GM12891 (cell line): ENCODE results near the gene EXOSC7.
A peak's percentile ranks its signal among the peaks of the same experiment; 100 is the strongest.

Source experiments
- DNase-seq: peaks from one replicate; pipeline ENCODE4 v3.0.0; 2011; ENCODE audit warnings: low spot score; ENCODE audit not compliant: insufficient read length
- FAIRE-seq: peaks from 2 replicates; lab custom pipeline; 2011; peaks lifted over from hg19 to GRCh38; lab: Jason Lieb, UNC
- PAX5 ChIP-seq: IDR thresholded peaks from 2 replicates; pipeline ENCODE4 v1.6.1; 2011; ENCODE audit warnings: low read length, moderate library complexity, mild to moderate bottlenecking; ENCODE audit not compliant: insufficient read depth, severe bottlenecking
- POLR2A ChIP-seq: IDR thresholded peaks from 2 replicates; pipeline ENCODE4 v1.6.1; 2011; ENCODE audit warnings: low read depth, low read length, control low read depth
- POLR2AphosphoS5 ChIP-seq: IDR thresholded peaks from 2 replicates; pipeline ENCODE4 v1.6.1; 2011; ENCODE audit warnings: low read depth, low read length, control low read depth
- POU2F2 ChIP-seq: IDR thresholded peaks from 2 replicates; pipeline ENCODE4 v1.6.1; 2011; ENCODE audit warnings: low read depth, mild to moderate bottlenecking, control low read depth, low read length, moderate library complexity
- SPI1 ChIP-seq: IDR thresholded peaks from 2 replicates; pipeline ENCODE4 v1.6.1; 2011; ENCODE audit warnings: low read depth, low read length, control low read depth
- TAF1 ChIP-seq: IDR thresholded peaks from 2 replicates; pipeline ENCODE4 v1.6.1; 2011; ENCODE audit warnings: low read depth, low read length, control low read depth

EXOSC7 gene

DNA sequence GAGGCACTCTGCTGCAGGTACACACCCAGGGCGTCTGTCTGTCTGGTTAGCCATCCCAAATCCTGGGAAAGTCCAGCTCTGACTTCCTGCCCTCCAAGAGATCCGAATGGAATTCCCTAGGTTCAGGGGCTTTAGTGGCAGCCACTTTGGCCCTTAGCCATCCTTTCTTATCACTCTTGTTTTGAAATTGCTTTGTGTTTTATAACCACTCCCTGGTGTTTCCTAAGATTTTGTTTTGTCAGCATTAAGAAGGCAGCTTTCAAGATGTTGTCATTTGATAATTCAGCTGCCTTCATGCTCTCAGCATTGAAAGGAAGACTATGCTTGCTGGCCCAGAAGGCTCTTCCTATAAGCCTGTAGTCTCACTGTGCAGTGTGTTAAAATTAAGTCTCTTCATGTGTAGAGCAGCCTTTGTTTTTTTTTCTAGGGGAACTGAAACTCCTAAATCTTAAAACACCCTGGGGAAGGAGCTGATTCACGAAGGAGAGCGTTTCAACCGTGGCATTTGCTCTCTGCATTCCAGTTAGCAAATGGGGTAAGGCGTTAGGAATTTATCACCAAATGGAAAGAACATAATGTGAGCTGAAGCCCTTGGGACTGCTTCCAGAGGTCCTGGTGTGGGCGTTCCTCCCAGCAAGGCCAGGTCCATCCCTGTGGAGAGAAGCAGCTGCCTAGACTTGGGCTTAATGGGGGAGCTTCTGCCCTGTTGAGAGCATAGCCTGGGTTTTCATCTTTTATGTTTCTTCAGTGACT is 35.9 kb downstream of the EXOSC7 start:
- TF ChIP-seq POLR2AphosphoS5, result no peak
- no peak for TF ChIP-seq POLR2A
- TF ChIP-seq TAF1, result no peak
- no peak for TF ChIP-seq PAX5
- peak; percentile 89 for TF ChIP-seq SPI1
- DNase-seq (no peak), FAIRE-seq (no peak)

DNA sequence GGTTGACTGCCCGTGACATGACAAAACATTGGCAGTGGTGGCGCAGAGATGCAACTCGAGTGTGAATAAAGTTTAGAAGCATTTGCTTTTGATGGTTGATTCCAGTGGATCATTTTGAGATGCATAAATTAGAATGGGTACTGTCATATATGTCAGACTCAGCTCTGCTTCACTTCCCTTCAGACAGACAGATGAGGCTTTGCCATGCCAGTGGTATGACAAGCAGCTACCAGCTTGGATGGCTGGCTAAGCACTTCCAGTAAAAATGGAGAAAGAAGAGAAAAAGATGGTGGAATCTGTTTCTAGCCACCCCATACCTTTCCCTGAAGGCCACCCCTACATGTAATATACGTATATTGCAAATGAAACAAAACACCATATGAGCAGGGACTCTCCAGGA is 36.5 kb downstream of the EXOSC7 start:
- no peak for TF ChIP-seq POLR2A
- no peak for TF ChIP-seq POU2F2
- TF ChIP-seq SPI1, result no peak
- TF ChIP-seq POLR2AphosphoS5, result no peak
- FAIRE-seq, result no peak

GRCh38 chr3:45016916-45017315 is 40.9 kb downstream of the EXOSC7 start:
- no peak for FAIRE-seq
- no peak for DNase-seq

More for the DNA sequence above, 36.5 kb downstream of the EXOSC7 start:
- DNase-seq, result no peak

GRCh38 chr3:45017821-45018220 is 41.8 kb downstream of the EXOSC7 start:
- DNase-seq, result no peak
- no peak for TF ChIP-seq PAX5
- no peak for TF ChIP-seq POLR2AphosphoS5
- TF ChIP-seq POU2F2, result no peak
- TF ChIP-seq SPI1, result no peak
- no peak for TF ChIP-seq POLR2A
- no peak for TF ChIP-seq TAF1
- no peak for FAIRE-seq

More at GRCh38 chr3:45016916-45017315, 40.9 kb downstream of the EXOSC7 start:
- TF ChIP-seq POLR2A (no peak), TAF1 (no peak), SPI1 (no peak), POLR2AphosphoS5 (no peak), POU2F2 (no peak), PAX5 (no peak)

GRCh38 chr3:45020534-45020933 is 44.5 kb downstream of the EXOSC7 start:
- FAIRE-seq, result no peak
- no peak for TF ChIP-seq POLR2AphosphoS5
- no peak for TF ChIP-seq PAX5
- no peak for TF ChIP-seq POU2F2
- TF ChIP-seq POLR2A, result no peak
- no peak for TF ChIP-seq TAF1
- no peak for TF ChIP-seq SPI1
- DNase-seq, result no peak

GRCh38 chr3:45021524-45022297 is 45.7 kb downstream of the EXOSC7 start:
- no peak for TF ChIP-seq SPI1
- no peak for TF ChIP-seq POU2F2
- no peak for TF ChIP-seq PAX5
- no peak for TF ChIP-seq TAF1
- no peak for TF ChIP-seq POLR2AphosphoS5
- TF ChIP-seq POLR2A, result no peak
- DNase-seq (no peak), FAIRE-seq (no peak)

- TF ChIP-seq PAX5 (no peak), TAF1 (no peak), POLR2A (no peak), SPI1 (no peak), POLR2AphosphoS5 (no peak), POU2F2 (no peak)
- FAIRE-seq (no peak), DNase-seq (no peak)
Observed at GRCh38 chr3:45023675-45024074, 47.6 kb downstream of the EXOSC7 start.

- FAIRE-seq (no peak), DNase-seq (no peak)
- TF ChIP-seq PAX5 (no peak), SPI1 (no peak), TAF1 (no peak), POU2F2 (no peak), POLR2A (no peak), POLR2AphosphoS5 (no peak)
Observed at GRCh38 chr3:45024542-45025255, 48.7 kb downstream of the EXOSC7 start.

- TF ChIP-seq TAF1 (no peak), POLR2AphosphoS5 (no peak), PAX5 (no peak), SPI1 (no peak), POLR2A (no peak), POU2F2 (no peak)
- FAIRE-seq, result no peak
- DNase-seq, result no peak
Observed at GRCh38 chr3:45026038-45026437, 50.0 kb downstream of the EXOSC7 start, which contains the start of gene CLEC3B. TSS of gene CLEC3B (plus strand) at chr3:45026303. CDS start at chr3:45026363, 60 bp downstream.
